ENCODE measurements around the gene ZFPL1.

DNA sequence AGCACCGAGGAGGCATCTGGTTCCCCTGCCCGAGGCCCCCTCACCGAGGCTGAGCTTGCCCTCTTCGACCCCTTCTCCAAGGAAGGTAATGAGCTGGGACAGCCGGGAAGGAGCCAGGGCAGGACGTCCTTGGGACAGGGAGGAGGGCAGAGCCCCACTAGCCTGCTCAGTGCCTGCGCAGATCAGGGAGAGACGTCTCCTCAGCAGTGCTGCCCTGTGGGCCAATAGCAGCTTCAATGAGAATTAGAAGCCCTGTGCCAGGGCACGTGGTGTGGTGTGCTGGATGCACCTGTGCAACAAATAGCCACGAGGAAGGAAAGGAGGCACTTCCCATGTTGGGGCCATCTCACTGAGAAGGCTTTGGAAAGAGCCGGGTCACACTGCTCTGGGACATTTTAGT, 48.4 kb upstream of the ZFPL1 start:
- TF ChIP-seq, protein P1, sequence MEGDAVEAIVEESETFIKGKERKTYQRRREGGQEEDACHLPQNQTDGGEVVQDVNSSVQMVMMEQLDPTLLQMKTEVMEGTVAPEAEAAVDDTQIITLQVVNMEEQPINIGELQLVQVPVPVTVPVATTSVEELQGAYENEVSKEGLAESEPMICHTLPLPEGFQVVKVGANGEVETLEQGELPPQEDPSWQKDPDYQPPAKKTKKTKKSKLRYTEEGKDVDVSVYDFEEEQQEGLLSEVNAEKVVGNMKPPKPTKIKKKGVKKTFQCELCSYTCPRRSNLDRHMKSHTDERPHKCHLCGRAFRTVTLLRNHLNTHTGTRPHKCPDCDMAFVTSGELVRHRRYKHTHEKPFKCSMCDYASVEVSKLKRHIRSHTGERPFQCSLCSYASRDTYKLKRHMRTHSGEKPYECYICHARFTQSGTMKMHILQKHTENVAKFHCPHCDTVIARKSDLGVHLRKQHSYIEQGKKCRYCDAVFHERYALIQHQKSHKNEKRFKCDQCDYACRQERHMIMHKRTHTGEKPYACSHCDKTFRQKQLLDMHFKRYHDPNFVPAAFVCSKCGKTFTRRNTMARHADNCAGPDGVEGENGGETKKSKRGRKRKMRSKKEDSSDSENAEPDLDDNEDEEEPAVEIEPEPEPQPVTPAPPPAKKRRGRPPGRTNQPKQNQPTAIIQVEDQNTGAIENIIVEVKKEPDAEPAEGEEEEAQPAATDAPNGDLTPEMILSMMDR (IDR thresholded peaks at IDR 0.05 in 2 of 3, conservative IDR thresholded peaks at IDR 0.05 in 1 of 3; ENCODE audit: insufficient read depth in 2 of 3, low read depth in 1 of 3, low read length in 3 of 3) = no peak
- TF ChIP-seq FOXP1 (CRISPR knock-in tag; IDR thresholded peaks at IDR 0.05) = no peak
- no peak for TF ChIP-seq MAFG (tag; conservative IDR thresholded peaks at IDR 0.05)
- no peak for TF ChIP-seq BDP1 (IDR thresholded peaks at IDR 0.05; ENCODE audit: insufficient read depth, insufficient read length)

All from K562 (cell line).